NB4 (cell line): ENCODE measurements around the gene SLC37A2.

Experiments
- TF ChIP-seq, protein P1 (sequence below): IDR thresholded peaks from one replicate; pipeline ENCODE4 v1.5.1; 2012; ENCODE audit warnings: low read depth, low read length
- TF ChIP-seq, protein P2 (sequence below): IDR thresholded peaks from 2 replicates; pipeline ENCODE4 v1.6.1; 2011; ENCODE audit warnings: low read depth, low read length

DNA sequence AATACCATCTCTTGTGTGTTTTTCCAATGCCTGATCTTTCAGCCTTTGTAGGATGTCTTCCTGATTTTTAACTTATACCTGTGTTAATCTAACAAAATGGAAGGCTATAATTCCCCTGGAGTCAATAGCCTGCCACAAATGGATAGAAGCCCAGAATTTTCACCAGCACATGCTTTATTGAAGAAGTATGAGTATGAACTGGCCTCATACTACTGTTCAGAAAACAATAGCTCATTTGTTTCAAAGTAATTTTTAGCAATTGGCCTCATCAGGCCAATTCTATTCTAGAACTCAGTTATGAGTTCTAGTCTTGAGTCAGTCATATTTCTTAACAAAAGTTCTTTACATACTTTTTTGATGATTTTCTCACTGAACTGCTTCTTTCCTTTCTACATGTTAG, 40.6 kb upstream of the SLC37A2 start:
- TF ChIP-seq, protein P1, sequence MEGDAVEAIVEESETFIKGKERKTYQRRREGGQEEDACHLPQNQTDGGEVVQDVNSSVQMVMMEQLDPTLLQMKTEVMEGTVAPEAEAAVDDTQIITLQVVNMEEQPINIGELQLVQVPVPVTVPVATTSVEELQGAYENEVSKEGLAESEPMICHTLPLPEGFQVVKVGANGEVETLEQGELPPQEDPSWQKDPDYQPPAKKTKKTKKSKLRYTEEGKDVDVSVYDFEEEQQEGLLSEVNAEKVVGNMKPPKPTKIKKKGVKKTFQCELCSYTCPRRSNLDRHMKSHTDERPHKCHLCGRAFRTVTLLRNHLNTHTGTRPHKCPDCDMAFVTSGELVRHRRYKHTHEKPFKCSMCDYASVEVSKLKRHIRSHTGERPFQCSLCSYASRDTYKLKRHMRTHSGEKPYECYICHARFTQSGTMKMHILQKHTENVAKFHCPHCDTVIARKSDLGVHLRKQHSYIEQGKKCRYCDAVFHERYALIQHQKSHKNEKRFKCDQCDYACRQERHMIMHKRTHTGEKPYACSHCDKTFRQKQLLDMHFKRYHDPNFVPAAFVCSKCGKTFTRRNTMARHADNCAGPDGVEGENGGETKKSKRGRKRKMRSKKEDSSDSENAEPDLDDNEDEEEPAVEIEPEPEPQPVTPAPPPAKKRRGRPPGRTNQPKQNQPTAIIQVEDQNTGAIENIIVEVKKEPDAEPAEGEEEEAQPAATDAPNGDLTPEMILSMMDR = no peak
- TF ChIP-seq, protein P2, sequence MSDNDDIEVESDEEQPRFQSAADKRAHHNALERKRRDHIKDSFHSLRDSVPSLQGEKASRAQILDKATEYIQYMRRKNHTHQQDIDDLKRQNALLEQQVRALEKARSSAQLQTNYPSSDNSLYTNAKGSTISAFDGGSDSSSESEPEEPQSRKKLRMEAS = no peak
